GM12878 (cell line): ENCODE data around the gene SPDYE4. TPM values are rescaled to one million over a fixed set of nuclear protein-coding genes. Genes with fewer than 3 reads are reported as not detected.

Experiments used
- ATAC-seq: fragments of 200-7000 bp; cut with Tn5 transposase; 3 replicates; pipeline ENCODE4 v1.9.1; 2020; ENCODE audit warnings: mild to moderate bottlenecking, moderate library complexity
- BruUV-seq: library from RNA; stranded (reverse); fragments of 400-500 nt; replicated peaks from 2 replicates; lab custom pipeline; 2021; lab: Mats Ljungman, UMichigan
- CTCF ChIA-PET: fragments of 300-600 bp; sonication (Branson Sonifier 250); formaldehyde crosslinking; extraction: SDS; loops from one replicate; lab custom pipeline; 2021; ENCODE audit warnings: inconsistent platforms; lab: Yijun Ruan, JAX
- POLR2A ChIA-PET: fragments of 350-600 bp; formaldehyde crosslinking; extraction: SDS; loops from one replicate; lab custom pipeline; 2021; ENCODE audit warnings: inconsistent platforms; lab: Charles Lee
- RAD21 ChIA-PET: fragments of 300-600 bp; sonication (Branson Sonifier 250); formaldehyde crosslinking; loops from one replicate; lab custom pipeline; 2023; ENCODE audit warnings: antibody characterized with exemption; ENCODE audit not compliant: unreplicated experiment; lab: Charles Lee
- SMC1A ChIA-PET: fragments of 300-600 bp; sonication (Branson Sonifier 250); formaldehyde crosslinking; loops from one replicate; lab custom pipeline; 2023; ENCODE audit not compliant: unreplicated experiment, uncharacterized antibody; lab: Charles Lee
- DNase-seq: peaks from one replicate; pipeline ENCODE4 v3.0.0-alpha.2; 2011; ENCODE audit warnings: low read depth, low spot score
- FAIRE-seq: peaks from 3 replicates; lab custom pipeline; 2011; peaks lifted over from hg19 to GRCh38; lab: Jason Lieb, UNC
- H2AFZ ChIP-seq: 2 replicates; pipeline ENCODE4 v1.6.0; 2011; ENCODE audit warnings: low read depth, low read length, control low read depth; ENCODE audit not compliant: control insufficient read depth
- H3K27ac ChIP-seq: 2 replicates; pipeline ENCODE4 v1.5.1; 2011; ENCODE audit warnings: control low read depth; ENCODE audit not compliant: control insufficient read depth, insufficient read depth
- H3K27me3 ChIP-seq, 2 experiments: replicated peaks in 1 of 2; 2 replicates each; pipeline versions ENCODE4 v1.6.0 to v1.6.1; 2011; ENCODE audit warnings: low read length in 1 of 2; ENCODE audit not compliant: control insufficient read depth in 2 of 2, insufficient read depth in 2 of 2
- H3K36me3 ChIP-seq, 2 experiments: 2 replicates each; pipeline ENCODE4 v1.5.1; 2011; ENCODE audit warnings: low read length in 1 of 2; ENCODE audit not compliant: control insufficient read depth in 2 of 2, insufficient read depth in 2 of 2
- H3K4me1 ChIP-seq: 2 replicates; pipeline ENCODE4 v1.6.1; 2011; ENCODE audit warnings: mild to moderate bottlenecking, low read length, moderate library complexity, mixed read lengths; ENCODE audit not compliant: control insufficient read depth, insufficient read depth
- H3K4me2 ChIP-seq: 2 replicates; pipeline ENCODE4 v1.6.0; 2011; ENCODE audit warnings: control low read depth; ENCODE audit not compliant: control insufficient read depth, insufficient read depth
- H3K4me3 ChIP-seq: fragments of 200-600 bp; sonication (generic); 2 replicates; pipeline ENCODE4 v1.5.1; 2016
- H3K79me2 ChIP-seq: 2 replicates; pipeline ENCODE4 v1.6.0; 2011; ENCODE audit warnings: low read length; ENCODE audit not compliant: control insufficient read depth, insufficient read depth
- H3K9ac ChIP-seq: 2 replicates; pipeline ENCODE4 v1.8.0; 2011; ENCODE audit warnings: low read length, control low read depth, mixed read lengths; ENCODE audit not compliant: control insufficient read depth, insufficient read depth
- H3K9me3 ChIP-seq: replicated peaks from 3 replicates; pipeline ENCODE4 v1.5.1; 2011; ENCODE audit warnings: mild to moderate bottlenecking, low read length; ENCODE audit not compliant: control insufficient read depth, insufficient read depth
- H4K20me1 ChIP-seq: 2 replicates; pipeline ENCODE4 v1.6.0; 2011; ENCODE audit not compliant: control insufficient read depth, insufficient read depth
- CHD1 ChIP-seq: IDR thresholded peaks from 2 replicates; pipeline ENCODE4 v1.6.1; 2012; ENCODE audit warnings: low read depth, low read length, improper control_type of control experiment
- DPF2 ChIP-seq: fragments of 450-650 bp; IDR thresholded peaks from 2 replicates; pipeline ENCODE4 v1.6.1; 2017; ENCODE audit warnings: mild to moderate bottlenecking
- IRF4 ChIP-seq: IDR thresholded peaks from 2 replicates; pipeline ENCODE4 v1.6.1; 2011; ENCODE audit warnings: low read depth, low read length
- LARP7 ChIP-seq: fragments of 450-650 bp; IDR thresholded peaks from 2 replicates; pipeline ENCODE4 v1.6.1; 2017; ENCODE audit warnings: mild to moderate bottlenecking
- MTA3 ChIP-seq: IDR thresholded peaks from 2 replicates; pipeline ENCODE4 v1.6.1; 2012; ENCODE audit warnings: low read length, inconsistent platforms, borderline replicate concordance
- NR2C2 ChIP-seq: IDR thresholded peaks from 2 replicates; pipeline ENCODE4 v1.6.1; 2011; ENCODE audit warnings: borderline replicate concordance, low read depth; ENCODE audit not compliant: control insufficient read depth, insufficient read length
- TARDBP ChIP-seq: IDR thresholded peaks from 2 replicates; pipeline ENCODE4 v1.6.1; 2016; ENCODE audit warnings: borderline replicate concordance
- WGBS: methylation state at CpG from one replicate; pipeline ENCODE4 v1.1.6; 2016; ENCODE audit warnings: low lambda C conversion rate; ENCODE audit not compliant: insufficient replicate concordance, insufficient coverage; ENCODE audit errors: missing lambda C conversion rate; 5-methylcytosine and 5-hydroxymethylcytosine counted together
- in situ Hi-C: fragments of 300-500 bp; cut with MboI; formaldehyde crosslinking; loops from 9 replicates; pipeline ENCODE4 v1.14.3; 2018; ENCODE audit warnings: mixed read lengths
- intact Hi-C: fragments of 100-400 bp; cut with micrococcal nuclease; formaldehyde crosslinking; loops from one replicate; pipeline ENCODE4 v1.14.2; 2022; ENCODE audit not compliant: unreplicated experiment
- polyA plus RNA-seq, 11 experiments: library from polyadenylated mRNA; depleted of rRNA in 4 of 11; unstranded in 6 of 11; stranded (reverse) in 5 of 11; fragments of >200 nt; fragmentation: Nextera tagmentation in 4 of 11; fragmentation: Illumina TruSeq in 1 of 11; extraction: Ambion mirVana in 4 of 11; extraction: Trizol in 1 of 11; gene quantifications; 1 replicate in 1 of 11; 2 replicates in 10 of 11; pipeline versions ENCODE4 v1.2.1 to v1.2.3, GENCODE V29; 2011 to 2016; ENCODE audit warnings: inconsistent platforms in 2 of 11, missing spikeins in 2 of 11, low read depth in 1 of 11
- total RNA-seq, 4 experiments: library from RNA; depleted of rRNA in 3 of 4; stranded (reverse); fragments of >200 nt in 3 of 4; fragmentation: Illumina TruSeq in 1 of 4; extraction: Trizol in 1 of 4; gene quantifications; 2 replicates each; pipeline versions ENCODE4 v1.2.1 to v1.2.3, GENCODE V29; 2013 to 2021
- TF ChIP-seq, protein P1 (sequence below): IDR thresholded peaks from 2 replicates; pipeline ENCODE4 v1.6.1; 2011; ENCODE audit warnings: mild to moderate bottlenecking, low read depth, low read length, moderate library complexity; ENCODE audit not compliant: insufficient replicate concordance
- TF ChIP-seq, protein P2 (sequence below), 3 experiments: IDR thresholded peaks in 2 of 3; conservative IDR thresholded peaks in 1 of 3; 2 replicates each; pipeline ENCODE4 v1.5.1; 2011; ENCODE audit warnings: low read depth in 3 of 3, low read length in 3 of 3, mild to moderate bottlenecking in 3 of 3, control low read depth in 2 of 3, moderate library complexity in 2 of 3, inconsistent platforms in 1 of 3, mixed read lengths in 1 of 3; ENCODE audit not compliant: control insufficient read depth in 2 of 3, insufficient read depth in 1 of 3; ENCODE audit errors: extremely low read depth in 1 of 3
- TF ChIP-seq, protein P3 (sequence below): IDR thresholded peaks from 2 replicates; pipeline ENCODE4 v1.6.1; 2012; ENCODE audit warnings: low read length, inconsistent platforms

The SPDYE4 gene
- total and polyA plus RNA-seq, 10 of the 15 experiments (the other 5 are each of a cell fraction or from before 2014, with no cell fraction given) = 0.07 to 0.18 TPM; not detected in 8

DNA sequence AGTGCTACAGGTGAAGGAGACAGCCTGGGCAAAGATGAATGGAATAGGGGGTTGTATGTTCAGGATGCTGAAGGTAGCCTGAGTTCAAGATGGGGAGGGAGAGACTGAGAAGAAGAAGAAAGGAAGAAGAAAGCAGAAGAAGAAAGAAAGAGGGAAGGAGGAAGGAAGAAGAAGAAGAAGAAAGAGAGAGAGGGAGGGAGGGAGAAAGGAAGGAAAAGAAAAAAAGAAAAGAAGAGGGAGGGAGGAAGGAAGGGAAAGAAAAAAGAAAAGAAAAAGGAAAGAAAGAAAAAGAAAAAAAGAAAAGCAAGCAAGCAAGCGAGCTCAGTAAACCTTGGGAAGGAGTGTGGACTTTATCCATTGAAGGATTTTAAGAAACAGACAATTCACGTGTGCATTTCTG lies 21.6 kb downstream of the SPDYE4 start (continued):
- no peak for TF ChIP-seq NR2C2
- no peak for TF ChIP-seq MTA3
- TF ChIP-seq IRF4 = no peak
- TF ChIP-seq DPF2 = no peak
- no peak for TF ChIP-seq CHD1
- TF ChIP-seq, protein P1, sequence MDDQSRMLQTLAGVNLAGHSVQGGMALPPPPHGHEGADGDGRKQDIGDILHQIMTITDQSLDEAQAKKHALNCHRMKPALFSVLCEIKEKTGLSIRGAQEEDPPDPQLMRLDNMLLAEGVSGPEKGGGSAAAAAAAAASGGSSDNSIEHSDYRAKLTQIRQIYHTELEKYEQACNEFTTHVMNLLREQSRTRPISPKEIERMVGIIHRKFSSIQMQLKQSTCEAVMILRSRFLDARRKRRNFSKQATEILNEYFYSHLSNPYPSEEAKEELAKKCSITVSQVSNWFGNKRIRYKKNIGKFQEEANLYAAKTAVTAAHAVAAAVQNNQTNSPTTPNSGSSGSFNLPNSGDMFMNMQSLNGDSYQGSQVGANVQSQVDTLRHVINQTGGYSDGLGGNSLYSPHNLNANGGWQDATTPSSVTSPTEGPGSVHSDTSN = no peak

DNA sequence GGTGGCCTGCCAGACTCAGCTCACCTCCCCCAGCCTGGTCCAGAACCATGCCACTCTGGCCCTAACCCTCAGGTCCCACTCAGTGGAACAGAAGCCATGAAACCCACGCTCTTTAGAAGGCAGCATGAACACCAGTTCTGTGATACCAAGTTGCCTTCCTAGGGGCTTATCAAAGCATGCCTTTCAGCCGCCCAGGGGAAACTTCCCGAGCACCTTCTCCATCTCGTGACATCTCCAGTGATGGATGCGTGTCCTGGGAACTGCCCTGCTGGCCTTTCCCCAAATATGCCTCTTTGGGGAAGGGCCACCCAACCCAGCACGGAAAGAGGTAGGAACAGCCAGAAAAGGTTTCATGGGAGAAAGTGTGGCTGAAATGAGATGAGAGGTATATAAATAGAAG lies 22.0 kb downstream of the SPDYE4 start:
- Histone ChIP-seq H3K4me3 (no peak overlapping the region), H3K4me2 (no peak overlapping the region), H4K20me1 (no peaks in the 10 kb centered on the region), H3K27me3 (no peaks in the 10 kb centered on the region; a peak in 1 of 4 replicates), H3K4me1 (no peaks in the 10 kb centered on the region), H2AFZ (no peak overlapping the region), H3K79me2 (no peaks in the 10 kb centered on the region), H3K9me3 (no peaks in the 10 kb centered on the region), H3K36me3 (no peaks in the 10 kb centered on the region), H3K27ac (no peak overlapping the region), H3K9ac (no peak overlapping the region)
- no TSS peak for BruUV-seq
- ATAC-seq = no peak
- ChIA-PET POLR2A (no interaction called here), RAD21 (no interaction called here), SMC1A (interaction anchor here (0.9 kb wide), 1 partner anchor 10 kb away, joined by 3 read pairs; no protein-coding TSS in a partner anchor), CTCF (interaction anchor here (0.7 kb wide), 1 partner anchor 50 kb away, joined by 3 read pairs; no protein-coding TSS in a partner anchor)
- TF ChIP-seq, protein P2, sequence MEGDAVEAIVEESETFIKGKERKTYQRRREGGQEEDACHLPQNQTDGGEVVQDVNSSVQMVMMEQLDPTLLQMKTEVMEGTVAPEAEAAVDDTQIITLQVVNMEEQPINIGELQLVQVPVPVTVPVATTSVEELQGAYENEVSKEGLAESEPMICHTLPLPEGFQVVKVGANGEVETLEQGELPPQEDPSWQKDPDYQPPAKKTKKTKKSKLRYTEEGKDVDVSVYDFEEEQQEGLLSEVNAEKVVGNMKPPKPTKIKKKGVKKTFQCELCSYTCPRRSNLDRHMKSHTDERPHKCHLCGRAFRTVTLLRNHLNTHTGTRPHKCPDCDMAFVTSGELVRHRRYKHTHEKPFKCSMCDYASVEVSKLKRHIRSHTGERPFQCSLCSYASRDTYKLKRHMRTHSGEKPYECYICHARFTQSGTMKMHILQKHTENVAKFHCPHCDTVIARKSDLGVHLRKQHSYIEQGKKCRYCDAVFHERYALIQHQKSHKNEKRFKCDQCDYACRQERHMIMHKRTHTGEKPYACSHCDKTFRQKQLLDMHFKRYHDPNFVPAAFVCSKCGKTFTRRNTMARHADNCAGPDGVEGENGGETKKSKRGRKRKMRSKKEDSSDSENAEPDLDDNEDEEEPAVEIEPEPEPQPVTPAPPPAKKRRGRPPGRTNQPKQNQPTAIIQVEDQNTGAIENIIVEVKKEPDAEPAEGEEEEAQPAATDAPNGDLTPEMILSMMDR (IDR thresholded peaks at IDR 0.05 in 2 of 3, conservative IDR thresholded peaks at IDR 0.05 in 1 of 3; ENCODE audit: control insufficient read depth in 2 of 3, extremely low read depth in 1 of 3, insufficient read depth in 1 of 3, low read depth in 3 of 3, low read length in 3 of 3) = no peak
- TF ChIP-seq, protein P3, sequence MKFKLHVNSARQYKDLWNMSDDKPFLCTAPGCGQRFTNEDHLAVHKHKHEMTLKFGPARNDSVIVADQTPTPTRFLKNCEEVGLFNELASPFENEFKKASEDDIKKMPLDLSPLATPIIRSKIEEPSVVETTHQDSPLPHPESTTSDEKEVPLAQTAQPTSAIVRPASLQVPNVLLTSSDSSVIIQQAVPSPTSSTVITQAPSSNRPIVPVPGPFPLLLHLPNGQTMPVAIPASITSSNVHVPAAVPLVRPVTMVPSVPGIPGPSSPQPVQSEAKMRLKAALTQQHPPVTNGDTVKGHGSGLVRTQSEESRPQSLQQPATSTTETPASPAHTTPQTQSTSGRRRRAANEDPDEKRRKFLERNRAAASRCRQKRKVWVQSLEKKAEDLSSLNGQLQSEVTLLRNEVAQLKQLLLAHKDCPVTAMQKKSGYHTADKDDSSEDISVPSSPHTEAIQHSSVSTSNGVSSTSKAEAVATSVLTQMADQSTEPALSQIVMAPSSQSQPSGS = no peak
- TF ChIP-seq TARDBP = no peak
- no peak for TF ChIP-seq LARP7
- 0% methylated on average over 6 of the region's 6 CpGs for WGBS
- in situ Hi-C loops = no loop called here
- DNase-seq = no peak
- intact Hi-C loops = no loop called here
- FAIRE-seq = no peak
